ENCODE data around the gene ERVW-1. TPM values are rescaled to one million over a fixed set of nuclear protein-coding genes. Genes with fewer than 3 reads are reported as not detected.

Gene ERVW-1, protein sequence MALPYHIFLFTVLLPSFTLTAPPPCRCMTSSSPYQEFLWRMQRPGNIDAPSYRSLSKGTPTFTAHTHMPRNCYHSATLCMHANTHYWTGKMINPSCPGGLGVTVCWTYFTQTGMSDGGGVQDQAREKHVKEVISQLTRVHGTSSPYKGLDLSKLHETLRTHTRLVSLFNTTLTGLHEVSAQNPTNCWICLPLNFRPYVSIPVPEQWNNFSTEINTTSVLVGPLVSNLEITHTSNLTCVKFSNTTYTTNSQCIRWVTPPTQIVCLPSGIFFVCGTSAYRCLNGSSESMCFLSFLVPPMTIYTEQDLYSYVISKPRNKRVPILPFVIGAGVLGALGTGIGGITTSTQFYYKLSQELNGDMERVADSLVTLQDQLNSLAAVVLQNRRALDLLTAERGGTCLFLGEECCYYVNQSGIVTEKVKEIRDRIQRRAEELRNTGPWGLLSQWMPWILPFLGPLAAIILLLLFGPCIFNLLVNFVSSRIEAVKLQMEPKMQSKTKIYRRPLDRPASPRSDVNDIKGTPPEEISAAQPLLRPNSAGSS
- total RNA-seq: not detected

DNA sequence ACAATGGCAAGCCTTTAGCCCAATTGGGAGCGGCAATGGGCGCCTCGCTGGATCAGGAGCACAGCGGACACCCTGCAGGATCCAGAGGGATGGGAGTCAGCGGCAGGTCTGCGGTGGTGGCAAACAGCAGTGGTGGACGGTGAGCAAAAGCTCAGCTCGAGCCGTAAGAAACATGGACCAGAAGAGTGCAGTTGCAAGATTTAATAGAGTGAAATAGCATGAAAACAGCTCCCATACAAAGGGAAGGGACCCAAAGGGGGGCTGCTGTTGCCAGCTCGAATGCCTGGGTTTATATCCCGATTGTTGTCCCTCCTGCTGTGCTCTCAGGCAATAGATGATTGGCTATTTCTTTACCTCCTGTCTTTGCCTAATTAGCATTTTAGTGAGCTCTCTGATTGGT is at the start of gene ERVW-1:
Gene ERVW-1, minus strand, starts transcription at position 266 of the 400 bp plus-strand sequence. CDS start 7,565 bp downstream, outside the sequence.

DNA sequence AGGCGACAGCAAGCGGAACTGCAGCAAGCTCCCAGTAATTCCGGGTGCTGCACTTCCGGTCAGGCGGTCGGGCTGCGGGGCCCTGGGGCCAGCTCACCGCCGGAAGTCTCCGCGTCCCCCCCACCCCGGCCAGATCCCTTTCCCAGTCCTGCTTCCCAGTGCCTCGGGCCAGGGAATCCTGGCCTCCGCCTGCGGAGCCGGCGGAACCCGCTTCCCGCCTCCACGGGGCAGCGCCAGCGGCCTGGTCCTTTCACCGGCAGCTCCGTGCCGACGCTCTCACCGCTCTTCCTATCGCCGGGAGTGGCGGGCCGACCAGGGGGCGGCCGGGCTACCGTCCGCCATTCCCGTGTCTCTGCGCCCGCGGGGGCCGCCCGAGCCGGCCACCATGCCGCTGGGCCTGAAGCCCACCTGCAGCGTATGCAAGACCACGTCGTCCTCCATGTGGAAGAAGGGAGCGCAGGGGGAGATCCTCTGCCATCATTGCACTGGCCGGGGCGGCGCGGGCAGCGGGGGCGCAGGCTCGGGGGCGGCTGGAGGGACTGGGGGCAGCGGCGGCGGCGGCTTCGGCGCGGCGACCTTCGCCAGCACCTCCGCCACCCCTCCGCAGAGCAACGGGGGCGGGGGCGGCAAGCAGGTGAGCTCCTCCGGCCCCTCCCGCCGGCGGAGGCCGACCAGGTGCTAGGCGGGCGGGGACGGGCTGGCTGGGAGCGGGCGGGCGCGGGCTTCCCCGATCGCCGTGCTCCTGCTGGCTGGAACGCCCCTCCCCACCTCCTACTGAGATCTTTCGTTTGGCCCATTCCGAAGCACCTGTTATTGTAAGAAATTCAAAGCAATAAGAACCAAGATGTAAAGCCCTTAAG is 30.2 kb downstream of the ERVW-1 start, which contains the start of gene GATAD1:
Gene GATAD1, plus strand, starts transcription at position 138 of the 860 bp plus-strand sequence. Its CDS starts 248 bp downstream, at position 386.

Other genes with a start within 250 kb of the ERVW-1 start
- gene KRIT1, start 232.0 kb downstream of the ERVW-1 start, total RNA-seq: 69.4 TPM
- gene ANKIB1, start 232.0 kb downstream of the ERVW-1 start, total RNA-seq: 131 TPM
- 30.0 TPM for gene GATAD1, start 30.5 kb downstream of the ERVW-1 start, total RNA-seq
- 61.4 TPM for gene PEX1, start 50.6 kb upstream of the ERVW-1 start, total RNA-seq
- gene RBM48, start 50.8 kb upstream of the ERVW-1 start, total RNA-seq: 22.1 TPM
- gene FAM133B, start 112.4 kb upstream of the ERVW-1 start, total RNA-seq: 22.8 TPM